B cell (primary cell): Measurements from ENCODE around the gene ZBTB2. TPM values are rescaled to one million over a fixed set of nuclear protein-coding genes. Genes with fewer than 3 reads are reported as not detected.

Experiments used
- ATAC-seq: fragments of 200-7000 bp; cut with Tn5 transposase; one replicate; pipeline ENCODE4 v1.10.0; 2021; ENCODE audit warnings: low read depth, mild to moderate bottlenecking, moderate number of reproducible peaks, moderate library complexity
- CTCF ChIA-PET: fragments of 350-600 bp; sonication (Branson Sonifier 250); formaldehyde crosslinking; loops from one replicate; lab custom pipeline; 2021; ENCODE audit warnings: antibody characterized with exemption, inconsistent platforms; lab: Charles Lee
- POLR2A ChIA-PET: fragments of 350-600 bp; sonication (Branson Sonifier 250); formaldehyde crosslinking; loops from one replicate; lab custom pipeline; 2021; ENCODE audit warnings: antibody characterized with exemption; lab: Charles Lee
- DNase-seq: peaks from one replicate; pipeline ENCODE4 v3.0.0; 2013
- H2AFZ ChIP-seq: 2 replicates; pipeline ENCODE4 v1.6.1; 2012; ENCODE audit warnings: mild to moderate bottlenecking, low read depth, low read length; ENCODE audit not compliant: insufficient read depth, poor library complexity, severe bottlenecking
- H3K27ac ChIP-seq, 2 donors: 1 replicate in 1 of 2; 2 replicates in 1 of 2; pipeline ENCODE4 v1.5.1; 2012 to 2013; ENCODE audit warnings: low read length in 2 of 2, mild to moderate bottlenecking in 2 of 2, moderate library complexity in 1 of 2
- H3K27me3 ChIP-seq, 4 experiments: fragments of 200-600 bp in 1 of 4; sonication (generic) in 1 of 4; replicated peaks in 1 of 4; 1 replicate in 2 of 4; 2 replicates in 2 of 4; pipeline versions ENCODE4 v1.6.1 to v1.7.0; 2013 to 2016; ENCODE audit warnings: low read length in 3 of 4, mild to moderate bottlenecking in 2 of 4, mixed read lengths in 1 of 4, moderate library complexity in 1 of 4; ENCODE audit not compliant: insufficient read depth in 4 of 4, control insufficient read depth in 3 of 4; ENCODE audit errors: control extremely low read depth in 1 of 4
- H3K36me3 ChIP-seq, 2 experiments: replicated peaks in 1 of 2; 1 replicate in 1 of 2; 2 replicates in 1 of 2; pipeline versions ENCODE4 v1.6.1 to v1.7.1; 2013; ENCODE audit warnings: low read length in 1 of 2; ENCODE audit not compliant: insufficient read depth in 2 of 2, control insufficient read depth in 1 of 2; ENCODE audit errors: control extremely low read depth in 1 of 2, extremely low read depth in 1 of 2
- H3K4me1 ChIP-seq, 2 donors: fragments of 200-600 bp in 1 of 2; sonication (generic) in 1 of 2; 1 replicate in 1 of 2; 2 replicates in 1 of 2; pipeline versions ENCODE4 v1.5.1 to v1.6.1; 2013 to 2017; ENCODE audit warnings: low read length in 2 of 2; ENCODE audit not compliant: control insufficient read depth in 2 of 2, insufficient read depth in 2 of 2
- H3K4me2 ChIP-seq: replicated peaks from 2 replicates; pipeline ENCODE3; 2012; ENCODE audit warnings: mild to moderate bottlenecking, low read depth, low read length; ENCODE audit not compliant: poor library complexity, severe bottlenecking
- H3K4me3 ChIP-seq, 5 experiments: fragments of 200-600 bp in 1 of 5; sonication (generic) in 1 of 5; 1 replicate in 3 of 5; 2 replicates in 2 of 5; pipeline versions ENCODE4 v1.5.1 to v1.7.0; 2011 to 2016; ENCODE audit warnings: low read length in 4 of 5, mild to moderate bottlenecking in 4 of 5, low read depth in 2 of 5, control low read depth in 1 of 5, moderate library complexity in 1 of 5; ENCODE audit not compliant: insufficient read depth in 1 of 5; ENCODE audit errors: control extremely low read depth in 1 of 5, extremely low read depth in 1 of 5
- H3K79me2 ChIP-seq: fragments of 200-600 bp; sonication (generic); one replicate; pipeline ENCODE4 v1.6.0; 2016; ENCODE audit warnings: low read length; ENCODE audit not compliant: control insufficient read depth, insufficient read depth
- H3K9ac ChIP-seq: fragments of 200-600 bp; sonication (generic); 2 replicates; pipeline ENCODE4 v1.6.1; 2017; ENCODE audit warnings: mild to moderate bottlenecking, low read length, moderate library complexity
- H3K9me3 ChIP-seq, 3 donors: one replicate each; pipeline versions ENCODE4 v1.6.1 to v1.7.1; 2013; ENCODE audit warnings: low read length in 2 of 3; ENCODE audit not compliant: control insufficient read depth in 2 of 3, insufficient read depth in 1 of 3; ENCODE audit errors: control extremely low read depth in 1 of 3
- H4K20me1 ChIP-seq: 2 replicates; pipeline ENCODE4 v1.6.0; 2012; ENCODE audit warnings: mild to moderate bottlenecking, low read length; ENCODE audit not compliant: insufficient read depth, control insufficient read depth, poor library complexity, severe bottlenecking
- H3K27ac Mint-ChIP-seq: one replicate; pipeline ENCODE4 v1.8.0; 2021; ENCODE audit warnings: mixed read lengths
- H3K27me3 Mint-ChIP-seq: one replicate; pipeline ENCODE4 v1.8.0; 2021; ENCODE audit warnings: mixed read lengths
- H3K4me1 Mint-ChIP-seq: one replicate; pipeline ENCODE4 v1.8.0; 2021; ENCODE audit warnings: mixed read lengths
- H3K4me3 Mint-ChIP-seq: one replicate; pipeline ENCODE4 v1.8.0; 2021; ENCODE audit warnings: mixed read lengths
- H3K9me3 Mint-ChIP-seq: one replicate; pipeline ENCODE4 v1.8.0; 2022; ENCODE audit warnings: mixed read lengths; ENCODE audit not compliant: insufficient read depth
- EZH2 ChIP-seq: IDR thresholded peaks from 2 replicates; pipeline ENCODE4 v1.6.1; 2012; ENCODE audit warnings: borderline replicate concordance, low read depth, mild to moderate bottlenecking, moderate library complexity, low read length; ENCODE audit not compliant: insufficient read depth, poor library complexity, severe bottlenecking
- WGBS: methylation state at CpG from one replicate; pipeline ENCODE4 v1.1.5; 2013; ENCODE audit warnings: missing lambda C conversion rate; ENCODE audit not compliant: insufficient coverage; 5-methylcytosine and 5-hydroxymethylcytosine counted together
- intact Hi-C: fragments of 100-400 bp; cut with micrococcal nuclease; formaldehyde crosslinking; loops from one replicate; pipeline ENCODE4 v1.10.0; 2022
- polyA plus RNA-seq: library from polyadenylated mRNA; depleted of rRNA; stranded (reverse); fragments of >200 nt; gene quantifications from 2 replicates; pipeline ENCODE4 v1.2.3, GENCODE V29; 2012
- total RNA-seq, 2 donors: library from RNA; stranded (reverse); fragments of 120-200 nt in 1 of 2; gene quantifications; 1 replicate in 1 of 2; 2 replicates in 1 of 2; pipeline versions ENCODE4 v1.2.3 to v1.2.4, GENCODE V29; 2013 to 2022
- TF ChIP-seq, protein P1 (sequence below): fragments of 200-600 bp; IDR thresholded peaks from one replicate; pipeline ENCODE4 v1.8.0; 2022; ENCODE audit warnings: antibody characterized with exemption, mild to moderate bottlenecking

The ZBTB2 gene
- total and polyA plus RNA-seq, 2 donors (not counting 1 experiment from before 2014, with no cell fraction given): 15.9 to 17.6 TPM

DNA sequence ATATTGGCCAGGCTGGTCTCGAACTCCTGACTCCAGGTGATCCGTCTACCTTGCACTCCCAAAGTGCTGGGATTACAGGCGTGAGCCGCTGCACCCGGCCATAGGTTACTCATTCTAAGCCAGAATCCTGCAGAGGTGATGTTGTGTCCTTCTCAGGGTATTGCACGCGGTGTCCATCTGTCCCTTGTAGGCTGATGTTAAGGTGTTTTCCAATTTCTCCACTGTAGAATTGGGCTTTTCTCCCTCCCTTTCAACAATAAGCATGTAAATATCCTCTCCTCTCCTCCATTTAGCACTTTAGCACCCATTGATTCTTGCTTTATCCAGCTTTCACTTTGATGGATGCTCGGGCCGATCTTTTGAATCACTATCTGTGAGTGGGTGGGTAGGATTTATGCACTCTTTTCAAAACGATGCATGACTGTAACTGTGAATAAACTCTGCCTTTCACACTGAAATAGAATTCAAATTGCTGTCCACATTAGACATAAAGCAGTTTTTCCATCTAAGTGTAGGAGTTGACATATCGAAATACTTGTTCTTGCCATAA is 52.6 kb downstream of the ZBTB2 start:
- Histone ChIP-seq H3K4me3 (no peak overlapping the region), H3K4me2 (no peak overlapping the region), H3K27me3 (no peaks in the 10 kb centered on the region), H3K9ac (no peak overlapping the region), H3K27ac (no peak overlapping the region), H3K36me3 (no peaks in the 10 kb centered on the region), H3K9me3 (peaks cover 0 to 5% (median 4%) of the 10 kb centered on the region in 3 donors), H3K4me1 (no peaks in the 10 kb centered on the region), H4K20me1 (no peaks in the 10 kb centered on the region), H2AFZ (no peak overlapping the region), H3K79me2 (no peaks in the 10 kb centered on the region)
- TF ChIP-seq EZH2: no peak
- TF ChIP-seq, protein P1, sequence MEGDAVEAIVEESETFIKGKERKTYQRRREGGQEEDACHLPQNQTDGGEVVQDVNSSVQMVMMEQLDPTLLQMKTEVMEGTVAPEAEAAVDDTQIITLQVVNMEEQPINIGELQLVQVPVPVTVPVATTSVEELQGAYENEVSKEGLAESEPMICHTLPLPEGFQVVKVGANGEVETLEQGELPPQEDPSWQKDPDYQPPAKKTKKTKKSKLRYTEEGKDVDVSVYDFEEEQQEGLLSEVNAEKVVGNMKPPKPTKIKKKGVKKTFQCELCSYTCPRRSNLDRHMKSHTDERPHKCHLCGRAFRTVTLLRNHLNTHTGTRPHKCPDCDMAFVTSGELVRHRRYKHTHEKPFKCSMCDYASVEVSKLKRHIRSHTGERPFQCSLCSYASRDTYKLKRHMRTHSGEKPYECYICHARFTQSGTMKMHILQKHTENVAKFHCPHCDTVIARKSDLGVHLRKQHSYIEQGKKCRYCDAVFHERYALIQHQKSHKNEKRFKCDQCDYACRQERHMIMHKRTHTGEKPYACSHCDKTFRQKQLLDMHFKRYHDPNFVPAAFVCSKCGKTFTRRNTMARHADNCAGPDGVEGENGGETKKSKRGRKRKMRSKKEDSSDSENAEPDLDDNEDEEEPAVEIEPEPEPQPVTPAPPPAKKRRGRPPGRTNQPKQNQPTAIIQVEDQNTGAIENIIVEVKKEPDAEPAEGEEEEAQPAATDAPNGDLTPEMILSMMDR: no peak
- POLR2A ChIA-PET: no interaction called here
- CTCF ChIA-PET: interaction anchor here (1.2 to 2.3 kb wide), 2 partner anchors 14 to 447 kb away, joined by 5 to 7 read pairs; no protein-coding TSS in a partner anchor
- DNase-seq (no peak), ATAC-seq (no peak)
- Mint-ChIP-seq H3K4me3 (no peak overlapping the region), H3K4me1 (peaks cover 3% of the 10 kb centered on the region), H3K9me3 (peaks cover 2% of the 10 kb centered on the region), H3K27ac (no peak overlapping the region), H3K27me3 (peaks cover 24% of the 10 kb centered on the region)
- 98% methylated on average over 5 of the region's 11 CpGs for WGBS
- intact Hi-C loops: no loop called here

DNA sequence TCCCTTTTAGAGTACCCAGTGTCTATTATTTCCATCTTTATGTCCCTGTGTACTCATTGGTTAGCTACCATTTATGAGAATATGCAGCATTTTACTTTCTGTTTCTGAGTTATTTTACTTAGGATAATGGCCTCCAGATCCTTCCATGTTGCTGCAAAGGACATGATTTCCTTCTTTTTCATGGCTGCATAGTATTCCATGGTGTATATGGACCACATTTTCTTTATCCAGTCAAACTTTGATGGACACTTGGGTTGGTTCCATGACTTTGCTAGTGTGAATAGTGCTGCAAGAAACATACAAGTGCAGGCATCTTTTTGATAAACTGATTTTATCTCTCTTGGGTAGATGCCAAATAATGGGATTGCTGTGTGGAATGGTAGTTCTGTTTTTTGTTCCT is 55.4 kb downstream of the ZBTB2 start:
- Histone ChIP-seq H3K27ac (no peak overlapping the region), H3K9ac (no peak overlapping the region), H3K27me3 (no peaks in the 10 kb centered on the region), H3K4me2 (no peak overlapping the region), H3K36me3 (no peaks in the 10 kb centered on the region), H4K20me1 (no peaks in the 10 kb centered on the region), H3K4me1 (no peaks in the 10 kb centered on the region), H3K79me2 (no peaks in the 10 kb centered on the region), H3K4me3 (no peak overlapping the region), H2AFZ (no peak overlapping the region), H3K9me3 (peaks cover 0 to 4% (median 0%) of the 10 kb centered on the region in 3 donors)
- CTCF ChIA-PET: interaction anchor here (0.9 to 4.2 kb wide), 6 partner anchors 12 to 443 kb away, joined by 3 to 38 read pairs (median 5); no protein-coding TSS in a partner anchor
- Mint-ChIP-seq H3K27me3 (peaks cover 31% of the 10 kb centered on the region), H3K27ac (no peak overlapping the region), H3K9me3 (peaks cover 2% of the 10 kb centered on the region), H3K4me1 (peaks cover 3% of the 10 kb centered on the region), H3K4me3 (no peak overlapping the region)
- no peak for ATAC-seq
- intact Hi-C loops: no loop called here
- TF ChIP-seq, protein P1: no peak
- no peak for TF ChIP-seq EZH2
- no peak for DNase-seq
- POLR2A ChIA-PET: no interaction called here
